Stimulated activated CD4-positive, alpha-beta T cell treated with anti-CD3 and anti-CD28 coated beads, Interleukin-12 subunit alpha, Interleukin-12 subunit beta, amount 100 ng/mL, for 48 hours (primary cell): ENCODE measurements around the gene SLIT3.
A peak's percentile ranks its signal among the peaks of the same experiment; 100 is the strongest.

Source experiments
- DNase-seq, 3 donors: peaks; one replicate each; pipeline ENCODE4 v3.0.0-alpha.2; 2020; ENCODE audit warnings: low read depth in 2 of 3, low spot score in 1 of 3

The SLIT3 gene

GRCh38 chr5:168844016-168844921 lies 456.7 kb downstream of the SLIT3 start:
- DNase-seq = no peak

- DNase-seq = no peak
These were observed 457.5 kb downstream of the SLIT3 start for GRCh38 chr5:168843277-168844015.

GRCh38 chr5:168842571-168843205 lies 458.3 kb downstream of the SLIT3 start:
- no peak for DNase-seq

GRCh38 chr5:168837852-168838251 lies 463.1 kb downstream of the SLIT3 start:
- no peak for DNase-seq

- DNase-seq = peak in 1 of 3 donors; percentile 34
These were observed 464.2 kb downstream of the SLIT3 start for GRCh38 chr5:168836603-168837231.

GRCh38 chr5:168833936-168834335 lies 467.0 kb downstream of the SLIT3 start:
- no peak for DNase-seq

GRCh38 chr5:168833383-168833782 lies 467.6 kb downstream of the SLIT3 start:
- DNase-seq = no peak

- DNase-seq = no peak
These were observed 468.6 kb downstream of the SLIT3 start for GRCh38 chr5:168832308-168832707.

- DNase-seq = no peak
These were observed 469.6 kb downstream of the SLIT3 start for GRCh38 chr5:168831383-168831782.

- DNase-seq = no peak
These were observed 470.1 kb downstream of the SLIT3 start for GRCh38 chr5:168830833-168831232.

- DNase-seq = no peak
These were observed 471.0 kb downstream of the SLIT3 start for GRCh38 chr5:168829922-168830417.

- DNase-seq = no peak
These were observed 471.9 kb downstream of the SLIT3 start for GRCh38 chr5:168829044-168829443.

- DNase-seq = no peak
These were observed 473.3 kb downstream of the SLIT3 start for GRCh38 chr5:168827636-168828035.

- no peak for DNase-seq
These were observed 474.7 kb downstream of the SLIT3 start for GRCh38 chr5:168826246-168826725.

GRCh38 chr5:168822745-168823281 lies 478.1 kb downstream of the SLIT3 start:
- peak in 1 of 3 donors; percentile 30 for DNase-seq

- no peak for DNase-seq
These were observed 478.6 kb downstream of the SLIT3 start for GRCh38 chr5:168822248-168822744.

GRCh38 chr5:168820874-168821273 lies 480.1 kb downstream of the SLIT3 start:
- DNase-seq = no peak

- no peak for DNase-seq
These were observed 481.8 kb downstream of the SLIT3 start for GRCh38 chr5:168819004-168819621.

GRCh38 chr5:168818558-168818957 lies 482.4 kb downstream of the SLIT3 start:
- DNase-seq = no peak

- DNase-seq = no peak
These were observed 483.3 kb downstream of the SLIT3 start for GRCh38 chr5:168817591-168817990.
